ENCODE measurements around the gene OR8G1.

Gene OR8G1

GRCh38 chr11:124278261-124278660, 37.4 kb downstream of the OR8G1 start:
- no peaks in the 10 kb centered on the region for H4K20me1 ChIP-seq (ENCODE audit: low read depth, low read length)
- H3K4me2 ChIP-seq (ENCODE audit: low read depth, low read length, poor library complexity, severe bottlenecking): no peak overlapping the region
- H3K9me2 ChIP-seq (replicated peaks; ENCODE audit: insufficient read depth, low read length): no peaks in the 10 kb centered on the region
- no peaks in the 10 kb centered on the region for H3K36me3 ChIP-seq (ENCODE audit: low read length)
- H3K27me3 ChIP-seq (ENCODE audit: low read length): no peaks in the 10 kb centered on the region
- H3K79me2 ChIP-seq (ENCODE audit: insufficient read depth, low read length): no peaks in the 10 kb centered on the region
- H3K4me3 ChIP-seq (ENCODE audit: insufficient read depth, low read length, poor library complexity, severe bottlenecking): no peak overlapping the region
- no peaks in the 10 kb centered on the region for H3K9me3 ChIP-seq (ENCODE audit: insufficient read depth, low read length)
- no peak overlapping the region for H3K27ac ChIP-seq (ENCODE audit: low read depth, low read length)
- H3F3A ChIP-seq (ENCODE audit: insufficient read depth): no peaks in the 10 kb centered on the region
- H3K9ac ChIP-seq (ENCODE audit: low read length): no peak overlapping the region
- no peak overlapping the region for H2AFZ ChIP-seq (ENCODE audit: low read depth, low read length, severe bottlenecking)
- TF ChIP-seq EZH2phosphoT487 (conservative IDR thresholded peaks at IDR 0.05; ENCODE audit: low read length) (no peak), CTCF (IDR thresholded peaks at IDR 0.05; ENCODE audit: insufficient read depth, low read length, poor library complexity, severe bottlenecking) (no peak)

GRCh38 chr11:124285610-124286344, 44.9 kb downstream of the OR8G1 start:
- no peak overlapping the region for H3K4me2 ChIP-seq (ENCODE audit: low read depth, low read length, poor library complexity, severe bottlenecking)
- no peaks in the 10 kb centered on the region for H3K27me3 ChIP-seq (ENCODE audit: low read length)
- H3K9me2 ChIP-seq (replicated peaks; ENCODE audit: insufficient read depth, low read length): no peaks in the 10 kb centered on the region
- H3K4me3 ChIP-seq (ENCODE audit: insufficient read depth, low read length, poor library complexity, severe bottlenecking): no peak overlapping the region
- no peak overlapping the region for H3K27ac ChIP-seq (ENCODE audit: low read depth, low read length)
- TF ChIP-seq CTCF (IDR thresholded peaks at IDR 0.05; ENCODE audit: insufficient read depth, low read length, poor library complexity, severe bottlenecking) (no peak), EZH2phosphoT487 (conservative IDR thresholded peaks at IDR 0.05; ENCODE audit: low read length) (no peak)
- H3F3A ChIP-seq (ENCODE audit: insufficient read depth): no peaks in the 10 kb centered on the region
- H3K79me2 ChIP-seq (ENCODE audit: insufficient read depth, low read length): no peaks in the 10 kb centered on the region
- no peaks in the 10 kb centered on the region for H3K9me3 ChIP-seq (ENCODE audit: insufficient read depth, low read length)
- H2AFZ ChIP-seq (ENCODE audit: low read depth, low read length, severe bottlenecking): no peak overlapping the region
- no peak overlapping the region for H3K9ac ChIP-seq (ENCODE audit: low read length)
- no peaks in the 10 kb centered on the region for H4K20me1 ChIP-seq (ENCODE audit: low read depth, low read length)
- no peaks in the 10 kb centered on the region for H3K36me3 ChIP-seq (ENCODE audit: low read length)

GRCh38 chr11:124294687-124295086, 53.8 kb downstream of the OR8G1 start:
- no peak overlapping the region for H3K4me2 ChIP-seq (ENCODE audit: low read depth, low read length, poor library complexity, severe bottlenecking)
- H3K9ac ChIP-seq (ENCODE audit: low read length): no peak overlapping the region
- no peaks in the 10 kb centered on the region for H3K79me2 ChIP-seq (ENCODE audit: insufficient read depth, low read length)
- no peak overlapping the region for H2AFZ ChIP-seq (ENCODE audit: low read depth, low read length, severe bottlenecking)
- H4K20me1 ChIP-seq (ENCODE audit: low read depth, low read length): no peaks in the 10 kb centered on the region
- H3K9me2 ChIP-seq (replicated peaks; ENCODE audit: insufficient read depth, low read length): no peaks in the 10 kb centered on the region
- no peaks in the 10 kb centered on the region for H3K36me3 ChIP-seq (ENCODE audit: low read length)
- no peak overlapping the region for H3K4me3 ChIP-seq (ENCODE audit: insufficient read depth, low read length, poor library complexity, severe bottlenecking)
- TF ChIP-seq CTCF (IDR thresholded peaks at IDR 0.05; ENCODE audit: insufficient read depth, low read length, poor library complexity, severe bottlenecking) (no peak), EZH2phosphoT487 (conservative IDR thresholded peaks at IDR 0.05; ENCODE audit: low read length) (no peak)
- H3K27me3 ChIP-seq (ENCODE audit: low read length): no peaks in the 10 kb centered on the region
- no peaks in the 10 kb centered on the region for H3K9me3 ChIP-seq (ENCODE audit: insufficient read depth, low read length)
- H3K27ac ChIP-seq (ENCODE audit: low read depth, low read length): no peak overlapping the region
- no peaks in the 10 kb centered on the region for H3F3A ChIP-seq (ENCODE audit: insufficient read depth)

Measured in SU-DHL-6 (cell line).